HUES64 (cell line): ENCODE results near the gene AUP1.

Experiments used
- H3K27ac ChIP-seq: 2 replicates; pipeline ENCODE4 v1.7.0; 2013; ENCODE audit warnings: low read depth, low read length, inconsistent platforms
- H3K27me3 ChIP-seq: 2 replicates; pipeline ENCODE4 v1.6.1; 2013; ENCODE audit warnings: mild to moderate bottlenecking, low read length; ENCODE audit not compliant: insufficient read depth
- H3K36me3 ChIP-seq: 2 replicates; pipeline ENCODE4 v1.6.1; 2013; ENCODE audit warnings: mild to moderate bottlenecking, low read length; ENCODE audit not compliant: insufficient read depth
- H3K4me1 ChIP-seq: 2 replicates; pipeline ENCODE4 v1.6.1; 2013; ENCODE audit warnings: mild to moderate bottlenecking, low read length, moderate library complexity; ENCODE audit not compliant: insufficient read depth
- H3K4me3 ChIP-seq: 2 replicates; pipeline ENCODE4 v1.5.1; 2013; ENCODE audit warnings: mild to moderate bottlenecking, low read length, moderate library complexity
- H3K9ac ChIP-seq: 2 replicates; pipeline ENCODE4 v1.6.1; 2013; ENCODE audit warnings: mild to moderate bottlenecking, low read depth, low read length
- H3K9me3 ChIP-seq: 2 replicates; pipeline ENCODE4 v1.6.1; 2013; ENCODE audit warnings: low read depth, low read length; ENCODE audit not compliant: insufficient read depth
- WGBS: fragments of 150-250, 120-280 bp; methylation state at CpG from one replicate; pipeline ENCODE4 v1.1.7; 2013; ENCODE audit warnings: missing lambda C conversion rate; 5-methylcytosine and 5-hydroxymethylcytosine counted together

The AUP1 gene

DNA sequence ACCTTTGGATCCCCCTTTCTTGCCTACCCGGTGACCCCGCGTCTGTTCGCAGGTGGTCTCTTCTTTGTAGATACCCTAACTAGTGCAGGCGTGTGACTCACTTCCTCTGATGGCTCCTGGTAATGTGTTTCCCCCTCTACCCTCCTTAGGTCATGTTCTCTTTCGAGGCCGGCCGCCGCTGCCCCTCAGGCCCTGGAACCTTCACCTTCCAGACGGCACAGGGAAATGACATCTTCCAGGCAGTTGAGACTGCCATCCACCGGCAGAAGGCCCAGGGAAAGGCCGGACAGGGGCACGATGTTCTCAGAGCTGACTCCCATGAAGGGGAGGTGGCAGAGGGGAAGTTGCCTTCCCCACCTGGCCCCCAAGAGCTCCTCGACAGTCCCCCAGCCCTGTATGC lies 26.7 kb upstream of the AUP1 start:
- H3K9me3 ChIP-seq = no peaks in the 10 kb centered on the region
- H3K27ac ChIP-seq = no peak overlapping the region
- peaks cover 17% of the 10 kb centered on the region for H3K4me1 ChIP-seq
- peaks cover 39% of the 10 kb centered on the region for H3K27me3 ChIP-seq
- no peak overlapping the region for H3K9ac ChIP-seq
- WGBS = 80% methylated on average over 14 of the region's 14 CpGs
- no peak overlapping the region for H3K4me3 ChIP-seq
- H3K36me3 ChIP-seq = no peaks in the 10 kb centered on the region

DNA sequence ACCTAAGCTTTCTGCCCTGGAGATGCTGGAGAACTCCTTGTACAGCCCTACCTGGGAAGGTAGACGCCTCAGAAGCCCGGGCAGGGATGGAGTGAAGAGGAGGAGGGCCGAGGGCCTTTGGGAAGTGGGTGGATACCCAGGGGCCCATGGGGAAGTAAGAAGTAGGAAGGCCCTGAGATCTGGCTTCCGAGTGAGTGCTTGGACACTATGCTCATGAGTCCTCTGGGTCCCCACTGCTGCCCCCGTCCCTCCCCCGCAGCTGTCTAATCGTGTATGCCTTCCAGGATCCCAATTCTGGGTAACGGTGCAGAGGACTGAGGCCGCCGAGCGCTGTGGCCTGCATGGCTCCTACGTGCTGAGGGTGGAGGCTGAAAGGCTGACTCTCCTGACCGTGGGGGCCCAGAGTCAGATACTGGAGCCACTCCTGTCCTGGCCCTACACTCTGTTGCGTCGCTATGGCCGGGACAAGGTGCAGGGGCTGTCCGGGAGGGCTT lies 26.2 kb upstream of the AUP1 start:
- H3K9me3 ChIP-seq = no peaks in the 10 kb centered on the region
- peaks cover 39% of the 10 kb centered on the region for H3K27me3 ChIP-seq
- 56% methylated on average over 17 of the region's 17 CpGs for WGBS
- no peak overlapping the region for H3K27ac ChIP-seq
- H3K4me1 ChIP-seq = peaks cover 17% of the 10 kb centered on the region
- peak overlapping the region; percentile 59; the same call in 1 of the 2 replicates for H3K9ac ChIP-seq
- H3K4me3 ChIP-seq = peak overlapping the region; percentile 95
- no peaks in the 10 kb centered on the region for H3K36me3 ChIP-seq

DNA sequence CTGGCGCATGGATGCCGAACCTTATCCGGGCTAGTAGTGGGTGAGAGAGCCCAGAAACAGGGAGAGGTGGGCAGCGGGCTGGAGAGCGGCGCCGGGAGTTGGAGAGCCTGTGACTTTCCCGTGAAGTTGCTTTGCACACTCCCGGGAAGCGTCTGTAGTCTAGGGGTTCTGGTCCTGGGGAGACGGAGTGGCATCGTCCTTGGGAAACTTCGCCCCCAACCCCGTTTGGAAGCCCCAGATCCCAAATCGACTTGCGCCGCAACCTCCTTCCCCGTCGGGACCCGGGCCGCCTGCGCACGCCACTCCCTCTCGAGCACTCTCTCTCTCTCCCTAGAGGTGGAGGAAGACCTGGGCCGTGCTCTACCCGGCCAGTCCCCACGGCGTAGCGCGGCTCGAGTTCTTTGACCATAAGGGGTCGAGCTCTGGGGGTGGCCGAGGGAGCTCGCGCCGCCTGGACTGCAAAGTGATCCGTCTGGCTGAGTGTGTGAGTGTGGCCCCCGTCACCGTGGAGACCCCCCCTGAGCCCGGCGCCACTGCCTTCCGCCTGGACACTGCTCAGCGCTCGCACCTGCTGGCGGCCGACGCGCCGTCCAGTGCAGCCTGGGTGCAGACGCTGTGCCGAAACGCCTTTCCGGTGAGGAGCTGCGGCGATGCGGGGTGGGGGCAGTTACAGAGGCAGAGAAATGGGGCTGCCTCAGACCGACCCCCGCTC lies 25.5 kb upstream of the AUP1 start:
- H3K9ac ChIP-seq = peak overlapping the region; percentile 59
- H3K9me3 ChIP-seq = no peaks in the 10 kb centered on the region
- H3K4me3 ChIP-seq = peak overlapping the region; percentile 95
- peaks cover 16% of the 10 kb centered on the region for H3K4me1 ChIP-seq
- peaks cover 43% of the 10 kb centered on the region for H3K27me3 ChIP-seq
- peak overlapping the region; percentile 17; the same call in 1 of the 2 replicates for H3K27ac ChIP-seq
- WGBS = 1% methylated on average over 58 of the region's 58 CpGs
- H3K36me3 ChIP-seq = no peaks in the 10 kb centered on the region

DNA sequence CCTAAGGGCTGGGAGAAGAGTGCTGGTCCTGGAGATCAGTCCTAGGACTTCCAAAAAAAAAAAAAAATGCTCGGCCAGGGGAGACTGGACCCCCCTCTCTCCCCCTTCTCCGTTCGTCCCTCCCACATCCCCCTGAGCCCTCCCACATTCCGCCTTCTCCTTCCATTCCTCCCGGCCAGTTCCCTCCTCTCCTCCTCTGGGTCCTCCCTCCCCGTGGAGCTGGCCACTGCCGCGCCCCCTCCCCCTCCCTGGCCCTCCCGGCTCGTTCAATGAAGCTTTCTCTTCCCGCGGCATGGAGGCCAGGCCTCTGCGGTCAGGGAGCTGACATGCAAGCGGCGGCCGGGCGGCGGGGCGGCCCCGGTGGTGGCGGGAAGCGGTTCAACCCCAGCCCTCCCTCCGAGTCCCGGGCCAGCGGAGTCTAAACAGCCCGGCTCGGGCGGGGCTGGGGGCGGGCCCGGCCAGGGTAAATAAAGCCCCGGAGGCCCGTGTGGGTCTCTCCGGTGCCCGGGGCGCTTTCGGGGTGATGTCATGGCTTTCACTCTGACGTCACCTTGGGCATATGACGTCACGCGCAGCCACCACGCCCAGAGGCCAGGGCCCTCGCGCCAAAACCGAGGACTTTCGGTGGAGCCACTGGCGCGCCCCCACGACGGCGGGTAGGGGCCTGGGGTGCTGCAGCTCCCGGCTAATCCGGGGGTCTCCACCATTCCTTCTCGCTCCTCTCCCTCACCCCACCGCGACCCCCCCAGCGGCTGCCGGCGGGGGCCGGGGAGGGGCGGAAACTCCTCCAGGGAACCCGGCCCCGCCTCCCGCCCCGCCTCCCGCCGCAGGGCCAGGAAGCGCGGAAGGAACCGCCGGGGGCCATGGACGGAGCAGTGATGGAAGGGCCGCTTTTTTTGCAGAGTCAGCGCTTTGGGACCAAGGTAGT lies 24.6 kb upstream of the AUP1 start, which contains the start of the genes DOK1 and LOXL3:
Gene DOK1, plus strand, starts transcription at position 829 of the 928 bp plus-strand sequence. Its CDS starts 35 bp downstream, at position 864.
Gene LOXL3, minus strand, starts transcription at position 51 of the 928 bp plus-strand sequence. CDS start 1,308 bp downstream, outside the sequence.
- peaks cover 14% of the 10 kb centered on the region; the same call in 1 of the 2 replicates for H3K4me1 ChIP-seq
- no peaks in the 10 kb centered on the region for H3K9me3 ChIP-seq
- no peaks in the 10 kb centered on the region for H3K36me3 ChIP-seq
- peaks cover 51% of the 10 kb centered on the region for H3K27me3 ChIP-seq
- peak within 1 kb of the TSS; percentile 59 for H3K9ac ChIP-seq
- peak within 1 kb of the TSS; percentile 95; the same call in 1 of the 2 replicates for H3K27ac ChIP-seq
- H3K4me3 ChIP-seq = peak within 1 kb of the TSS; percentile 95
- WGBS = under 1% methylated on average over 73 of the region's 73 CpGs

DNA sequence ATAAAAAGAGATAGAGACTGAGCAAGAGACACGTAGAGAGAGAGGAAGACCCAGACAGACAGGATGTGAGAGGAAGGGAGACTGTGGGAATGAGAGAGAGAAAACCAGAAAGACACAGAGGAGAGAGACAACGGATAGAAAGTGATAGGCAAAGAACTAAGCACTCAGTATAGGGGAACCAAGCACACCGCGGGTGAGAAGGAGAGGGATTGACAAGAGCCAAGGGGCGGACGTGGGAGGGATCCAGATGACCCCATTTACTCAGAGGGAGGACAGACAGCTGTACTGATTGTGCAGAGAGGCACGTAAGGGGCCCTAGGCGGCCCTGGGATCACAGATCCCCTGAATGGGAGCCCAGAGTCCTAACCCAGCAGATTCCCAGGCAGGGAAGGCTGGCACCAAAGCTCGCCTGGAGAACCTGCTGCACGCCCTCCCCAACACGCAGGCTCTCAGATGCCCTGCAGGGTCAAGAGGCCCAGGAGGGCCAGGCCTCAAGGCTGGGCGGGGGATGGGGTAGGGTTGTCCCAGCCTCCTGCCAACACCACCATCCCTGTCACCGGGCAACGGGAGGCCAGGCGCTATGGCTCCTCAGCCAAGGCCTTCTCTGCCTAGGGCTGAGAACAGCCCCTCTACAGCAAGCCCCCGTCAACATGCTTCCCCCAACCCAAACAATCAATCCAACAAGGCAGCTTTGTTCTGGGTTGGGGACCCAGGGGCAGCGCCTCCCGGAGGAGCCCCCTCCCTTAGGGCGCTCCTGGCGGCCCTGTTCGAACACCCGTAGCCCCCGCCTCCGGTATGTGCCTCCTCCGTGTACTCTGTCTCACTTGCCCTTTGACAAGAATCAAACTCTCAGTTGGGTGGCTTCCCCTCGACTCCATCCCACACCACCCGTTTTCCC lies 23.7 kb upstream of the AUP1 start:
- H3K9ac ChIP-seq = peak overlapping the region; percentile 5
- WGBS = 13% methylated on average over 27 of the region's 27 CpGs
- peaks cover 14% of the 10 kb centered on the region; the same call in 1 of the 2 replicates for H3K4me1 ChIP-seq
- H3K9me3 ChIP-seq = no peaks in the 10 kb centered on the region
- peak overlapping the region; percentile 95 for H3K4me3 ChIP-seq
- peaks cover 59% of the 10 kb centered on the region for H3K27me3 ChIP-seq
- H3K27ac ChIP-seq = peak overlapping the region; percentile 25; the same call in 1 of the 2 replicates
- no peaks in the 10 kb centered on the region for H3K36me3 ChIP-seq

DNA sequence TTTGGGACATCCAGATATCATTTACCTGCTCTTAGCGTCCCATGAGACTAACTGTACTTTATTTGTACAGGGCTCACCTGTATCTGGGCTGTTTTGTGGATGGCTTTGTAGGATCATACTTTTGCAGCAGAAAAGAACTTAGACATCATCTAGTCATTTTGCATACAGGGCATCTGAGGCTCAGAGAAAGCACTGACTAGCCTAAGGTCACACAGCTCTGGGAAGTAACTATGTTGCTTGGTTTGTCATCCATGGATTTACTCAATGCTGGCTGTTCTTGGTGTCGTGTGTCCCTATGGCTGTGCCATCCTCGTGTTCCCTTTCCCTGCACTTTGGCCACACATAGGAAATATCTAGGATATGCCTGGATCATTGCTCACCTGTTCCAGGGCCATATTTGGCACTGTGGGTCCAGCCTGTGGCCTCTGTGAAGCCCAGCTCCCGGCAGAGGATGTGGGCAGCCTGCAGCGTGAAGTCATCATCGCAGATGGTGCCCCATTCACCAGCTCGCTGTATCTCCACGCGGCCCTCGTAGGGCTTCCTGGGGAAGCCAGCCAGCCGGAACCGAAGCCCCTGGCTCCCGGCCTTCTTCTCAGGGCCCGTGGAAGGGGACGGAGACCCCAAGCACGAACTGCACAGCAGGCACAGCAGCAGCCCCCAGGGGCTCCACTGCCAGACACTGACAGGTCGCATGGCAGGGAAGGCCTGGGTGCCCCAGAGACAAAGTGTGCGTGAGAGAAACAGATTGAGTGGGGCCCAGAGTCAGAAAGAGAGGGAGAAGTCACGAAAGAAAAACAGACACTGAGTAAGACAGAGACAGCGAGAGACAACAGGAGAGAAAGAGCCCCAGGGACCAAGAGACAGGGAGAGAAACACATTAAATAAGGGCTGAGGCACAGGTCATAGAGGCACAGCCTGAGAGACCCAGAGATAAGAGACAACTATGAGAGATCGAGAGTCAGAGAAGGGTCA lies 22.7 kb upstream of the AUP1 start:
- no peaks in the 10 kb centered on the region for H3K9me3 ChIP-seq
- WGBS = 89% methylated on average over 21 of the region's 21 CpGs
- H3K4me3 ChIP-seq = peak overlapping the region; percentile 95
- no peaks in the 10 kb centered on the region for H3K36me3 ChIP-seq
- H3K27me3 ChIP-seq = peaks cover 68% of the 10 kb centered on the region
- H3K27ac ChIP-seq = no peak overlapping the region
- peaks cover 14% of the 10 kb centered on the region; the same call in 1 of the 2 replicates for H3K4me1 ChIP-seq
- no peak overlapping the region for H3K9ac ChIP-seq

DNA sequence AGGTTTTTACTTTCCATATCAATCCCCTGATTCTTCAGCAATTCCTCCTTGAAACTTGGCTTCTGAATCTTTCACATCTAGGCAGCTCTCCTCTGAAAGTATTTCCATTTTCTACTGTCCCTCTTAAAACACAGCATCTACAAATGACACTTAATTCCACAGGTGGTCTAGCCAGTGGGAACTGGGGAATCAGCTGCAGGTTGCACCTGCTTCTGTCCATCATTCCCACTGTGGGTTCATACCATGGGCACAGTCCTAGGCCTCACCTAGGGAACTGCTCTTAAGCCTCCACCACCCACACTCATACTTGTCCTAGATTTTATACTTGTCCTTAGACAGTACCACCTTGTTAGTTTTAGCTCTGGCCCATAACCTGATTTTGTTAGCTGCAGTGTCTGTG lies 22.0 kb upstream of the AUP1 start:
- peaks cover 14% of the 10 kb centered on the region; the same call in 1 of the 2 replicates for H3K4me1 ChIP-seq
- H3K4me3 ChIP-seq = no peak overlapping the region
- no peak overlapping the region for H3K9ac ChIP-seq
- H3K27me3 ChIP-seq = peaks cover 70% of the 10 kb centered on the region
- no peaks in the 10 kb centered on the region for H3K36me3 ChIP-seq
- no peak overlapping the region for H3K27ac ChIP-seq
- H3K9me3 ChIP-seq = no peaks in the 10 kb centered on the region

DNA sequence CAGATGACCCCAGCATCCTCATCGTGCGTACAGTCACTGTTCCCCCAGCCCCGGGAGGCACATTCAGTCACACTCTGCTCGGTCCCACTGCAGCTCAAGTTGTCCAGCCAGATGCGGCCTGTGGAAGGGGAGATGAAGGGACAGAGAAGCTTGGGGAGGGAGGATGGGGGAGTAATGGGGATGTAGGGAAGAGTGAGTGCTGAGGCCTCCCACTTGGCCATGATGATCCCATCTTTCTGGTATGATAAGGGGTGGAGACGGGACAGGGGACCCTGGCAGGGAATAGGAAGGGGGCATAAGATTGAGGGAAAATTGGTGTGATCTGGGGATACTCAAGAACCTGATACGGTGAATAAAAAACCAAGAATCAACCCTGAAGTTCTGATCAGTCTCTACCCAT lies 20.7 kb upstream of the AUP1 start:
- peaks cover 14% of the 10 kb centered on the region; the same call in 1 of the 2 replicates for H3K4me1 ChIP-seq
- peak overlapping the region; percentile 73 for H3K4me3 ChIP-seq
- H3K9me3 ChIP-seq = no peaks in the 10 kb centered on the region
- no peak overlapping the region for H3K9ac ChIP-seq
- no peaks in the 10 kb centered on the region for H3K36me3 ChIP-seq
- no peak overlapping the region for H3K27ac ChIP-seq
- WGBS = 84% methylated on average over 7 of the region's 7 CpGs
- H3K27me3 ChIP-seq = peaks cover 57% of the 10 kb centered on the region

DNA sequence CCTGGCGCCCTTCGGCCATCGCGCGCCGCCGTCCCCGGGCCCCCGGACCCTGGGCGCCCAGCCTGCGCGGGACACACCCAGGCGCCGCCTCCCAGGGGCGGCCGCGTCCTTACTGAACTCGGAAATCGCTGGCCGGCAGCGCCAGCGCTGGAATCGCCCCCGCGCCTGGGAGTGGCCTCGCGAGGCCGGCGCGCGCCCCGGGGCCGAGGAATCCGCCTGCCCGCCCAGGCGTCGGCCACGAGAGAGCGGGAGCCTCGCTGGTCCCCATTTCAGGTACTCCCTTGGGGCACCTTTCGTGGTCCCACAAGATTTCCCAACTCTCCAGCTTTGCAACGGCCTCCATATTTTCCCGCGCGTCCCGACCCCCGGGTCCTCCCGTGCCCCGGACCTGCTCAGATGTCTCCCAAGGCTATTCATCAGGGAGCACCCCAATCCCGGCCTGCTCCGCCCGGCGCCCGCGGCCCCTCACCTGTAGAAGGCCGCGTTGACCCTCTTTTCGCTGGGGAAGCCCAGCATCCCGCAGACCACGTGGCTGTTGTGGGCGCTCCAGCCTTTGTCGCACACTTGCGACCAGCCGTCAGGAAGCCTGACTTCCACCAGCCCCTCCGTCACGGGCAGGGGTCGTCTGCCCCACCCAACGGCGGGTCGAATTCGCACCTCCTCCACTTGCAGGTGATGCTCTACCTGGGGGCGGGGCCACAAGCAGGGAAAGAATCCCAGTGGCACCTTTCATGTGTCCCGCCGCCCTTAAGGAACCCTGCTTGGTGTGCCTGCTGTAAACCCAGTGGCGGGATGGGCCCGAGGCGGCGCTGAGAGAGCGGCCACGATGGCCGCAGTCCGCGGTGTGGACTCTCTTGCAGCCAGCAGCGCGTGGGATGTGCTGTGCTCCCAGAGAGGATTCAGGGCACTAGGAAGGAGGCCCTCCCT lies 19.7 kb upstream of the AUP1 start:
- H3K27ac ChIP-seq = peak overlapping the region; percentile 3; the same call in 1 of the 2 replicates
- H3K9ac ChIP-seq = peak overlapping the region; percentile 81
- no peaks in the 10 kb centered on the region for H3K36me3 ChIP-seq
- H3K4me1 ChIP-seq = peaks cover 14% of the 10 kb centered on the region; the same call in 1 of the 2 replicates
- peak overlapping the region; percentile 73 for H3K4me3 ChIP-seq
- WGBS = 2% methylated on average over 85 of the region's 85 CpGs
- H3K27me3 ChIP-seq = peaks cover 51% of the 10 kb centered on the region
- no peaks in the 10 kb centered on the region for H3K9me3 ChIP-seq
